Measurements from ENCODE around the gene CCL25. TPM values are rescaled to one million over a fixed set of nuclear protein-coding genes. Genes with fewer than 3 reads are reported as not detected.

Gene CCL25
- total and polyA plus RNA-seq, 2 of the 13 experiments (the other 11 are each of a cell fraction or from before 2014, with no cell fraction given), result not detected

- H3K4me1 ChIP-seq (ENCODE audit: insufficient read depth, low read length), result peaks cover 41% of the 10 kb centered on the region
- H3K27me3 ChIP-seq (ENCODE audit: control insufficient read depth in 1 of 2, insufficient read depth in 2 of 2, low read length in 2 of 2), result peaks cover 0 to 3% of the 10 kb centered on the region in 2 experiments; a peak in 1 of 5 replicates
- intact Hi-C loops (cut with micrococcal nuclease; ENCODE audit: unreplicated experiment), result no loop called here
- no peaks in the 10 kb centered on the region for H3K36me3 ChIP-seq (replicated peaks in 1 of 2; ENCODE audit: control insufficient read depth in 1 of 2, insufficient read depth in 2 of 2, low read length in 2 of 2)
- ATAC-seq, result no peak
- FAIRE-seq, result no peak
- BruUV-seq (replicated peaks), result no TSS peak
- POLR2A ChIA-PET, result no interaction called here
- no peak for DNase-seq (ENCODE audit: low spot score)
- TF ChIP-seq ZNF142 (CRISPR knock-in tag; IDR thresholded peaks at IDR 0.05) (no peak), ZNF367 (CRISPR knock-in tag; IDR thresholded peaks at IDR 0.05; ENCODE audit: borderline replicate concordance) (no peak), ARNT (IDR thresholded peaks at IDR 0.05) (no peak), ZNF414 (CRISPR knock-in tag; IDR thresholded peaks at IDR 0.05) (no peak)
- TF ChIP-seq, protein P1, sequence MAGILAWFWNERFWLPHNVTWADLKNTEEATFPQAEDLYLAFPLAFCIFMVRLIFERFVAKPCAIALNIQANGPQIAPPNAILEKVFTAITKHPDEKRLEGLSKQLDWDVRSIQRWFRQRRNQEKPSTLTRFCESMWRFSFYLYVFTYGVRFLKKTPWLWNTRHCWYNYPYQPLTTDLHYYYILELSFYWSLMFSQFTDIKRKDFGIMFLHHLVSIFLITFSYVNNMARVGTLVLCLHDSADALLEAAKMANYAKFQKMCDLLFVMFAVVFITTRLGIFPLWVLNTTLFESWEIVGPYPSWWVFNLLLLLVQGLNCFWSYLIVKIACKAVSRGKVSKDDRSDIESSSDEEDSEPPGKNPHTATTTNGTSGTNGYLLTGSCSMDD (CRISPR knock-in tag; IDR thresholded peaks at IDR 0.05), result no peak
- WGBS (ENCODE audit: low lambda C conversion rate), result 77% methylated on average over 9 of the region's 9 CpGs
- H2AFZ ChIP-seq (ENCODE audit: low read length), result no peak overlapping the region
- no peak overlapping the region for H3K4me3 ChIP-seq (replicated peaks in 1 of 3; ENCODE audit: insufficient read depth in 1 of 3, low read depth in 2 of 3, low read length in 3 of 3)
- in situ Hi-C loops (cut with HindIII; ENCODE audit: extremely low pct_ligation_motif_present, low pct_unique_long_range_greater_than_20kb), result loop anchor here (25.0 kb wide), 1 partner anchor 242 kb away; no protein-coding TSS in a partner anchor
- H3K9ac ChIP-seq (ENCODE audit: insufficient read depth, low read depth, low read length), result no peak overlapping the region
- CTCF ChIA-PET (ENCODE audit: low intra/inter-chr PET ratio, low total read pairs), result no interaction called here
- no peak overlapping the region for H3K27ac ChIP-seq (ENCODE audit: extremely low read length, insufficient read depth, low read length)
- H4K20me1 ChIP-seq (ENCODE audit: insufficient read depth, low read length), result no peaks in the 10 kb centered on the region
- no peaks in the 10 kb centered on the region for H3K79me2 ChIP-seq (ENCODE audit: insufficient read depth, low read length)
- H3K9me3 ChIP-seq (ENCODE audit: low read length), result no peaks in the 10 kb centered on the region
- no peak overlapping the region for H3K4me2 ChIP-seq (ENCODE audit: low read depth, low read length)
These were observed 31.9 kb upstream of the CCL25 start for GRCh38 chr19:8020681-8021080.

All from HepG2 (cell line).